ENCODE data around the gene UBTF.

- no peak for TF ChIP-seq POLR2A (IDR thresholded peaks at IDR 0.05)
- TF ChIP-seq, protein P1, sequence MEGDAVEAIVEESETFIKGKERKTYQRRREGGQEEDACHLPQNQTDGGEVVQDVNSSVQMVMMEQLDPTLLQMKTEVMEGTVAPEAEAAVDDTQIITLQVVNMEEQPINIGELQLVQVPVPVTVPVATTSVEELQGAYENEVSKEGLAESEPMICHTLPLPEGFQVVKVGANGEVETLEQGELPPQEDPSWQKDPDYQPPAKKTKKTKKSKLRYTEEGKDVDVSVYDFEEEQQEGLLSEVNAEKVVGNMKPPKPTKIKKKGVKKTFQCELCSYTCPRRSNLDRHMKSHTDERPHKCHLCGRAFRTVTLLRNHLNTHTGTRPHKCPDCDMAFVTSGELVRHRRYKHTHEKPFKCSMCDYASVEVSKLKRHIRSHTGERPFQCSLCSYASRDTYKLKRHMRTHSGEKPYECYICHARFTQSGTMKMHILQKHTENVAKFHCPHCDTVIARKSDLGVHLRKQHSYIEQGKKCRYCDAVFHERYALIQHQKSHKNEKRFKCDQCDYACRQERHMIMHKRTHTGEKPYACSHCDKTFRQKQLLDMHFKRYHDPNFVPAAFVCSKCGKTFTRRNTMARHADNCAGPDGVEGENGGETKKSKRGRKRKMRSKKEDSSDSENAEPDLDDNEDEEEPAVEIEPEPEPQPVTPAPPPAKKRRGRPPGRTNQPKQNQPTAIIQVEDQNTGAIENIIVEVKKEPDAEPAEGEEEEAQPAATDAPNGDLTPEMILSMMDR (IDR thresholded peaks at IDR 0.05): no peak
These were observed 49.4 kb upstream of the UBTF start for GRCh38 chr17:44268709-44269534.
